Natural killer cell (primary cell): ENCODE results near the gene ACTR1A. TPM values are rescaled to one million over a fixed set of nuclear protein-coding genes. Genes with fewer than 3 reads are reported as not detected.

ENCODE experiments used
- ATAC-seq, 3 donors: fragments of 150-1000 bp in 2 of 3; fragments of 200-7000 bp in 1 of 3; cut with Tn5 transposase; 1 replicate in 1 of 3; 2 replicates in 2 of 3; pipeline ENCODE4 v1.10.0; 2021; ENCODE audit warnings: mild to moderate bottlenecking in 2 of 3, moderate library complexity in 2 of 3
- DNase-seq, 2 donors: peaks; one replicate each; pipeline versions ENCODE4 v3.0.0 to v3.0.0-alpha.2; 2013 to 2021; ENCODE audit warnings: mixed read lengths in 1 of 2
- H3K27ac ChIP-seq: one replicate; pipeline ENCODE4 v1.5.1; 2013; ENCODE audit warnings: mild to moderate bottlenecking, low read length
- H3K27me3 ChIP-seq: one replicate; pipeline ENCODE4 v1.6.1; 2013; ENCODE audit warnings: low read length; ENCODE audit not compliant: control insufficient read depth, insufficient read depth
- H3K36me3 ChIP-seq: one replicate; pipeline ENCODE4 v1.6.1; 2013; ENCODE audit warnings: low read length; ENCODE audit not compliant: control insufficient read depth, insufficient read depth
- H3K4me1 ChIP-seq: one replicate; pipeline ENCODE4 v1.6.1; 2013; ENCODE audit warnings: low read length; ENCODE audit not compliant: control insufficient read depth, insufficient read depth
- H3K4me3 ChIP-seq: one replicate; pipeline ENCODE4 v1.5.1; 2013; ENCODE audit warnings: low read length
- H3K9me3 ChIP-seq: one replicate; pipeline ENCODE4 v1.6.1; 2013; ENCODE audit warnings: low read length; ENCODE audit not compliant: control insufficient read depth, insufficient read depth
- H3K27ac Mint-ChIP-seq, 2 donors: one replicate each; pipeline ENCODE4 v1.8.0; 2022; ENCODE audit warnings: mild to moderate bottlenecking in 2 of 2, mixed read lengths in 2 of 2, moderate library complexity in 1 of 2
- H3K27me3 Mint-ChIP-seq, 2 donors: one replicate each; pipeline ENCODE4 v1.8.0; 2022; ENCODE audit warnings: low read depth in 2 of 2, mixed read lengths in 2 of 2
- H3K36me3 Mint-ChIP-seq: one replicate; pipeline ENCODE4 v1.8.0; 2022; ENCODE audit warnings: mixed read lengths
- H3K4me1 Mint-ChIP-seq, 2 donors: one replicate each; pipeline ENCODE4 v1.8.0; 2022; ENCODE audit warnings: mixed read lengths in 2 of 2
- H3K4me3 Mint-ChIP-seq: one replicate; pipeline ENCODE4 v1.8.0; 2022; ENCODE audit warnings: mild to moderate bottlenecking, moderate library complexity, mixed read lengths
- H3K9me3 Mint-ChIP-seq, 2 donors: one replicate each; pipeline ENCODE4 v1.8.0; 2022; ENCODE audit warnings: mixed read lengths in 2 of 2
- WGBS: methylation state at CpG from one replicate; pipeline ENCODE4 v1.1.7; 2013; ENCODE audit warnings: missing lambda C conversion rate; ENCODE audit not compliant: insufficient coverage; 5-methylcytosine and 5-hydroxymethylcytosine counted together
- intact Hi-C: fragments of 100-400 bp; cut with micrococcal nuclease; formaldehyde crosslinking; loops from one replicate; pipeline ENCODE4 v1.14.2; 2022
- total RNA-seq, 4 donors: library from RNA; stranded (reverse); fragments of 120-200 nt in 1 of 4; gene quantifications; one replicate each; pipeline versions ENCODE4 v1.2.3 to v1.2.4, GENCODE V29; 2013 to 2022
- TF ChIP-seq, protein P1 (sequence below): fragments of 200-600 bp; IDR thresholded peaks from one replicate; pipeline ENCODE4 v1.8.0; 2022; ENCODE audit warnings: antibody characterized with exemption

Gene ACTR1A
- total RNA-seq, 3 donors from 2014 or later (not counting 1 experiment from before 2014, with no cell fraction given) = 101 to 129 (median 110) TPM

DNA sequence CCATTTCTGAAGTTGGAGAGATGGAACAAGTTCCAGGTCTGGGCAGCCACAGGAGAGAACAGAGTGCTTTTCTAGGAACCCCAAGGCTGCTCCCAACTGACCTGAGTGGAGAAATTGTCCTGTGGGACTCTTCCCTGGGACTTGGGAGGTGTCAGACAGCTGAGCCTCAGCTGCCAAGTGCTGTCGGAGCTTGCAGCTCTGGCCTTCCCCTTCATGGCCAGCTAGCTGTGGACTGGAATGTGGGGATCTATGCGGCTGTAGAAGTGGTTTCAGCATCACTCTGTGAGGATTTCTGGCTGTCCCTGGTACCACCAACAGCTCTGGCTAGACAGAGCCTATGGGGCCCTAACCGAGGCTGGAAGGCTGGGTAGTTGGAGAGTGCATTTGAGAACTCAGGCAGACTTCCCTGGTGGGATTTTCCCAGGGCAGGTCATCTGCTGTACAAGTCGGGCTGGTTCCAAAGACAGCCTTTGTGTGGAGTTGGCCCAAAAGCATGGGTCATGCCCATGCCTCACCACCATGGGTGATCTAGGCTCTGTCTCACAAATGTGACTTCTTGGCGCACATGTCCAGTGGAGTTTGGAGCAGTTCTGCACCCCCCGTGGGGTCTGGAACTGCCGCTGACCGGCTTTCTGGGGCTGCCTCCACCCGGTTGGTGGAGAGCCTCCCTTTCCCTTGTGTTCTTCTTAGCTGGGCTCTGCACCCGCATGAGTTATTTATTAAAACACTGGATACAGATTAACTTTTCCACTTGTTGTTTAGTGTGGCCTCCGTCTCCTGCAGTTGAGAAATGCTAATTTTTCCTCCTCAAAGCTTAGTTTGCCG lies 12.2 kb upstream of the ACTR1A start:
- no peaks in the 10 kb centered on the region for H3K36me3 Mint-ChIP-seq
- H3K27ac Mint-ChIP-seq = no peak overlapping the region
- no peaks in the 10 kb centered on the region for H3K27me3 Mint-ChIP-seq
- 95% methylated on average over 12 of the region's 12 CpGs for WGBS
- no peak overlapping the region for H3K4me3 Mint-ChIP-seq
- TF ChIP-seq, protein P1, sequence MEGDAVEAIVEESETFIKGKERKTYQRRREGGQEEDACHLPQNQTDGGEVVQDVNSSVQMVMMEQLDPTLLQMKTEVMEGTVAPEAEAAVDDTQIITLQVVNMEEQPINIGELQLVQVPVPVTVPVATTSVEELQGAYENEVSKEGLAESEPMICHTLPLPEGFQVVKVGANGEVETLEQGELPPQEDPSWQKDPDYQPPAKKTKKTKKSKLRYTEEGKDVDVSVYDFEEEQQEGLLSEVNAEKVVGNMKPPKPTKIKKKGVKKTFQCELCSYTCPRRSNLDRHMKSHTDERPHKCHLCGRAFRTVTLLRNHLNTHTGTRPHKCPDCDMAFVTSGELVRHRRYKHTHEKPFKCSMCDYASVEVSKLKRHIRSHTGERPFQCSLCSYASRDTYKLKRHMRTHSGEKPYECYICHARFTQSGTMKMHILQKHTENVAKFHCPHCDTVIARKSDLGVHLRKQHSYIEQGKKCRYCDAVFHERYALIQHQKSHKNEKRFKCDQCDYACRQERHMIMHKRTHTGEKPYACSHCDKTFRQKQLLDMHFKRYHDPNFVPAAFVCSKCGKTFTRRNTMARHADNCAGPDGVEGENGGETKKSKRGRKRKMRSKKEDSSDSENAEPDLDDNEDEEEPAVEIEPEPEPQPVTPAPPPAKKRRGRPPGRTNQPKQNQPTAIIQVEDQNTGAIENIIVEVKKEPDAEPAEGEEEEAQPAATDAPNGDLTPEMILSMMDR = no peak
- Histone ChIP-seq H3K36me3 (peaks cover 26% of the 10 kb centered on the region), H3K27ac (no peak overlapping the region), H3K4me1 (peaks cover 4% of the 10 kb centered on the region), H3K4me3 (no peak overlapping the region), H3K9me3 (no peaks in the 10 kb centered on the region), H3K27me3 (no peaks in the 10 kb centered on the region)
- H3K4me1 Mint-ChIP-seq = peaks cover 7 to 13% of the 10 kb centered on the region in 2 donors
- ATAC-seq (no peak), DNase-seq (no peak)
- H3K9me3 Mint-ChIP-seq = no peaks in the 10 kb centered on the region
- intact Hi-C loops = no loop called here

DNA sequence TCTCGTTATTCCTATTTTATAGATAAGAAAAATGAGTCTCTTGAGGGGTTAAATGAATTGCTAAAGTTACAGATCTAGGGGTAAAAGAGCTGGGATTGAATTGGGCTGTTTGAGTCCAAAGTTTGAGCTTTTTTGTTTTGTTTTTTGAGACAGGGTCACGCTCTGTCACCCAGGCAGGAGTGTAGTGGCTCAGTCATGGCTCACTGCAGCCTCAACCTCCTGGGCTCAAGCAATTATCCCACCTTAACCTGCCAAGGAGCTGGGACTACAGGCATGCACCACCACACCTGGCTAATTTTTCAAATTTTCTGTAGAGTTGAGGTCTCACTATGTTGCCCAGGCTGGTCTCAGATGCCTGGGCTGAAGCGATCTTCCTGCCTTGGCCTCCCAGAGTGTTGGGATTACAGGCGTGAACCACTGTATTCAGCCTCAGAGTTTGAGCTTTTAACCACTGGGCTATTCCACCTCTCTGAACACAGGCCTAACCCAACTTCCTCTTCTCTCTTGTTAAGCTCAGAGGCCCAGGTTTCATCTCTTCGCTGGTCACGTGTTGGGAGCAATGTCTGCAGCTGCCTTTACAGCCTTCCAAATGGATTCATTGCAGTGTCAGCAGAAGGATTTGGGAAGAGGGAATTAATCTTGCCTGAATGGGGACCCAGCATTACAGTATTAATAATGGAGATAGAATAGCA lies 9.2 kb upstream of the ACTR1A start:
- TF ChIP-seq, protein P1 = no peak
- peak overlapping the region in 1 of 2 donors; percentile 30 for H3K27ac Mint-ChIP-seq
- H3K9me3 ChIP-seq = no peaks in the 10 kb centered on the region
- no peaks in the 10 kb centered on the region for H3K27me3 Mint-ChIP-seq
- intact Hi-C loops = no loop called here
- no peak overlapping the region for H3K4me3 ChIP-seq
- peaks cover 4% of the 10 kb centered on the region for H3K4me1 ChIP-seq
- 45% methylated on average over 6 of the region's 6 CpGs for WGBS
- DNase-seq (no peak), ATAC-seq (no peak)
- H3K4me1 Mint-ChIP-seq = peaks cover 7% of the 10 kb centered on the region in 2 donors
- no peak overlapping the region for H3K4me3 Mint-ChIP-seq
- no peaks in the 10 kb centered on the region for H3K9me3 Mint-ChIP-seq
- H3K27ac ChIP-seq = no peak overlapping the region
- H3K27me3 ChIP-seq = no peaks in the 10 kb centered on the region
- H3K36me3 ChIP-seq = peaks cover 31% of the 10 kb centered on the region
- no peaks in the 10 kb centered on the region for H3K36me3 Mint-ChIP-seq

DNA sequence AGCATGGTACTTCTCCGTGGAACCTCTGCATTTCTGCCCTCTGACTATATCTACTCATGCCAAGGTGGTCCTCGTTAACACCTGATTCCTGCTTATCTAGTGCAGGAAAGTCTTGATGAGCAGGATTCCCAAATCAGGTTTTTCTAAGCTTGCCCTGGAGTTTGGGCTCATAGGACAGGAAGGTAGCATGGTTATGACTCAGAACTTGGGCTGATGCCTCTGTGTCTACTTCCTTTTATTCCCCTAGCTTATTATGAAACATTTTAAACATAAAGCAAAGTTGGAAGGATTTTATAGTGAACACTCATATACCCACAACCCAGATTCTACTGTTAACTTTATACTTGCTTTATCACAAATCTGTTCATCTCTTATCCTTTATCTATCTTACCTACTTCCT lies 6.9 kb upstream of the ACTR1A start:
- ATAC-seq = no peak
- Mint-ChIP-seq H3K27ac (no peak overlapping the region), H3K27me3 (no peaks in the 10 kb centered on the region), H3K36me3 (no peaks in the 10 kb centered on the region), H3K4me1 (peaks cover 19% of the 10 kb centered on the region in 2 donors), H3K4me3 (no peak overlapping the region), H3K9me3 (no peaks in the 10 kb centered on the region)
- 47% methylated on average over 2 of the region's 2 CpGs for WGBS
- peaks cover 25% of the 10 kb centered on the region for H3K36me3 ChIP-seq
- no peak overlapping the region for H3K4me3 ChIP-seq
- no peaks in the 10 kb centered on the region for H3K9me3 ChIP-seq
- H3K27ac ChIP-seq = no peak overlapping the region
- H3K27me3 ChIP-seq = no peaks in the 10 kb centered on the region
- TF ChIP-seq, protein P1 = no peak
- DNase-seq = no peak
- peaks cover 16% of the 10 kb centered on the region for H3K4me1 ChIP-seq
- intact Hi-C loops = no loop called here
